Measurements from ENCODE around the gene ARSG.

The ARSG gene

GRCh38 chr17:68452724-68453290, 161.5 kb downstream of the ARSG start:
- DNase-seq (ENCODE audit: low spot score), result no peak

- DNase-seq (ENCODE audit: low spot score), result no peak
These were observed 162.8 kb downstream of the ARSG start for GRCh38 chr17:68453991-68454665.

- no peak for DNase-seq (ENCODE audit: low spot score)
These were observed 164.6 kb downstream of the ARSG start for GRCh38 chr17:68455901-68456338.

GRCh38 chr17:68456339-68457167, 165.3 kb downstream of the ARSG start:
- no peak for DNase-seq (ENCODE audit: low spot score)

GRCh38 chr17:68457168-68457538, 165.9 kb downstream of the ARSG start, which contains the start of gene WIPI1:
Gene WIPI1 (minus strand): TSS chr17:68457496. CDS start chr17:68457421, 75 bp downstream.
- DNase-seq (ENCODE audit: low spot score), result no peak

- DNase-seq (ENCODE audit: low spot score), result peak; percentile 98
These were observed 166.4 kb downstream of the ARSG start for GRCh38 chr17:68457539-68458259.

GRCh38 chr17:68458260-68459036, 167.2 kb downstream of the ARSG start:
- DNase-seq (ENCODE audit: low spot score), result no peak

- peak; percentile 50 for DNase-seq (ENCODE audit: low spot score)
These were observed 167.8 kb downstream of the ARSG start for GRCh38 chr17:68459037-68459639.

- DNase-seq (ENCODE audit: low spot score), result no peak
These were observed 168.9 kb downstream of the ARSG start for GRCh38 chr17:68460146-68460545.

- DNase-seq (ENCODE audit: low spot score), result no peak
These were observed 169.4 kb downstream of the ARSG start for GRCh38 chr17:68460715-68461114.

GRCh38 chr17:68461122-68461539, 169.8 kb downstream of the ARSG start:
- DNase-seq (ENCODE audit: low spot score), result peak; percentile 44

- DNase-seq (ENCODE audit: low spot score), result peak; percentile 50
These were observed 170.3 kb downstream of the ARSG start for GRCh38 chr17:68461589-68461988.

GRCh38 chr17:68462381-68463210, 171.3 kb downstream of the ARSG start:
- DNase-seq (ENCODE audit: low spot score), result peak; percentile 95

- DNase-seq (ENCODE audit: low spot score), result no peak
These were observed 172.1 kb downstream of the ARSG start for GRCh38 chr17:68463211-68464019.

- no peak for DNase-seq (ENCODE audit: low spot score)
These were observed 177.0 kb downstream of the ARSG start for GRCh38 chr17:68468334-68468733.

GRCh38 chr17:68468788-68469187, 177.5 kb downstream of the ARSG start:
- no peak for DNase-seq (ENCODE audit: low spot score)

Data from hematopoietic multipotent progenitor cell treated with erythropoietin and hydrocortisone succinate and interleukin-3 and kit ligand, for 15 days (in vitro differentiated cells).